Endodermal cell (in vitro differentiated cells): Measurements from ENCODE around the gene NGF. TPM values are rescaled to one million over a fixed set of nuclear protein-coding genes. Genes with fewer than 3 reads are reported as not detected.

Experiments used
- DNase-seq: peaks from one replicate; pipeline ENCODE4 v3.0.0-alpha.2; 2017
- H3K27ac ChIP-seq: 2 replicates; pipeline ENCODE4 v1.5.1; 2013; ENCODE audit warnings: mild to moderate bottlenecking, low read depth, low read length, moderate library complexity
- H3K27me3 ChIP-seq: 2 replicates; pipeline ENCODE4 v1.6.1; 2013; ENCODE audit warnings: mild to moderate bottlenecking, low read length, moderate library complexity; ENCODE audit not compliant: insufficient read depth, control insufficient read depth, poor library complexity, severe bottlenecking
- H3K36me3 ChIP-seq: 2 replicates; pipeline ENCODE4 v1.7.0; 2013; ENCODE audit warnings: mild to moderate bottlenecking, low read length, moderate library complexity; ENCODE audit not compliant: control insufficient read depth, insufficient read depth
- H3K4me1 ChIP-seq: one replicate; pipeline ENCODE4 v1.7.0; 2013; ENCODE audit warnings: low read length; ENCODE audit not compliant: control insufficient read depth, insufficient read depth
- H3K4me3 ChIP-seq: 2 replicates; pipeline ENCODE4 v1.5.1; 2013; ENCODE audit warnings: mild to moderate bottlenecking, low read length, moderate library complexity
- H3K9ac ChIP-seq: 2 replicates; pipeline ENCODE4 v1.6.1; 2013; ENCODE audit warnings: mild to moderate bottlenecking, low read length, moderate library complexity; ENCODE audit not compliant: poor library complexity, severe bottlenecking; ENCODE audit errors: extremely low read depth
- H3K9me3 ChIP-seq: 2 replicates; pipeline ENCODE4 v1.6.1; 2013; ENCODE audit warnings: mild to moderate bottlenecking, low read length, moderate library complexity; ENCODE audit not compliant: control insufficient read depth
- H3K27ac Mint-ChIP-seq: 2 replicates; pipeline ENCODE4 v1.8.0; 2020; ENCODE audit warnings: mixed read lengths
- H3K27me3 Mint-ChIP-seq: 2 replicates; pipeline ENCODE4 v1.8.0; 2021; ENCODE audit warnings: mild to moderate bottlenecking, mixed read lengths; ENCODE audit not compliant: insufficient read depth
- H3K36me3 Mint-ChIP-seq: 2 replicates; pipeline ENCODE4 v1.8.0; 2020; ENCODE audit warnings: low read depth, mixed read lengths
- H3K4me1 Mint-ChIP-seq: 2 replicates; pipeline ENCODE4 v1.8.0; 2020; ENCODE audit warnings: mixed read lengths
- H3K4me3 Mint-ChIP-seq: 2 replicates; pipeline ENCODE4 v1.8.0; 2020; ENCODE audit warnings: mild to moderate bottlenecking, moderate library complexity, mixed read lengths
- H3K9me3 Mint-ChIP-seq: 2 replicates; pipeline ENCODE4 v1.8.0; 2020; ENCODE audit warnings: mild to moderate bottlenecking, mixed read lengths
- CTCF ChIP-seq: fragments of 200-600 bp; sonication (generic); conservative IDR thresholded peaks from 2 replicates; pipeline ENCODE4 v1.5.0; 2021; ENCODE audit warnings: antibody characterized with exemption, mild to moderate bottlenecking
- WGBS, 2 experiments: methylation state at CpG; one replicate each; pipeline versions ENCODE4 v1.1.5 to v1.1.7; 2013; ENCODE audit warnings: missing lambda C conversion rate in 2 of 2, mixed read lengths in 1 of 2; ENCODE audit not compliant: insufficient coverage in 1 of 2, insufficient read length in 1 of 2; 5-methylcytosine and 5-hydroxymethylcytosine counted together
- total RNA-seq, 2 donors: library from RNA; stranded (reverse); fragmentation: NEBNext Ultra II Directional in 1 of 2; extraction: Animal tissue kit (Norgen Biotek cat#: 25700) in 1 of 2; gene quantifications; 2 replicates in 1 of 2; 3 replicates in 1 of 2; pipeline ENCODE4 v1.2.1, GENCODE V29; 2021

NGF gene
- total RNA-seq, 2 donors from 2014 or later, result 0.26 TPM; not detected in 1

- Mint-ChIP-seq H3K27me3 (peaks cover 1% of the 10 kb centered on the region), H3K36me3 (no peaks in the 10 kb centered on the region), H3K27ac (no peak overlapping the region), H3K4me3 (no peak overlapping the region), H3K9me3 (no peaks in the 10 kb centered on the region), H3K4me1 (peaks cover 13% of the 10 kb centered on the region)
- H3K9ac ChIP-seq, result no peak overlapping the region
- H3K9me3 ChIP-seq, result no peaks in the 10 kb centered on the region
- no peaks in the 10 kb centered on the region for H3K4me1 ChIP-seq
- no peak for DNase-seq
- 91 to 93% methylated on average over 6 of the region's 6 CpGs for WGBS, 2 experiments
- no peaks in the 10 kb centered on the region for H3K36me3 ChIP-seq
- H3K27me3 ChIP-seq, result no peaks in the 10 kb centered on the region
- H3K4me3 ChIP-seq, result no peak overlapping the region
- no peak for TF ChIP-seq CTCF
- H3K27ac ChIP-seq, result no peak overlapping the region
Measured at GRCh38 chr1:115326419-115326818, 11.6 kb downstream of the NGF start.

- peaks cover 4% of the 10 kb centered on the region for H3K27me3 Mint-ChIP-seq
Measured at GRCh38 chr1:115325874-115326273, 12.2 kb downstream of the NGF start.

GRCh38 chr1:115324649-115325420 is 13.2 kb downstream of the NGF start:
- WGBS, 2 experiments, result 91% methylated on average over 7 to 8 of the region's 8 CpGs
- TF ChIP-seq CTCF, result no peak
- Histone ChIP-seq H3K27me3 (no peaks in the 10 kb centered on the region), H3K9ac (no peak overlapping the region), H3K4me3 (no peak overlapping the region), H3K4me1 (no peaks in the 10 kb centered on the region), H3K9me3 (no peaks in the 10 kb centered on the region), H3K36me3 (no peaks in the 10 kb centered on the region), H3K27ac (no peak overlapping the region)
- H3K27ac Mint-ChIP-seq, result no peak overlapping the region
- H3K4me1 Mint-ChIP-seq, result peaks cover 13% of the 10 kb centered on the region
- no peaks in the 10 kb centered on the region for H3K36me3 Mint-ChIP-seq
- peaks cover 5% of the 10 kb centered on the region for H3K27me3 Mint-ChIP-seq
- DNase-seq, result no peak
- no peaks in the 10 kb centered on the region for H3K9me3 Mint-ChIP-seq
- no peak overlapping the region for H3K4me3 Mint-ChIP-seq

More at GRCh38 chr1:115325874-115326273, 12.2 kb downstream of the NGF start:
- H3K4me3 ChIP-seq, result no peak overlapping the region
- no peaks in the 10 kb centered on the region for H3K4me1 ChIP-seq
- no peak for DNase-seq
- H3K36me3 ChIP-seq, result no peaks in the 10 kb centered on the region
- peaks cover 13% of the 10 kb centered on the region for H3K4me1 Mint-ChIP-seq
- no peaks in the 10 kb centered on the region for H3K36me3 Mint-ChIP-seq
- no peak overlapping the region for H3K9ac ChIP-seq
- H3K4me3 Mint-ChIP-seq, result no peak overlapping the region
- no peaks in the 10 kb centered on the region for H3K9me3 Mint-ChIP-seq
- H3K27ac ChIP-seq, result no peak overlapping the region
- WGBS, 2 experiments, result 92 to 100% methylated on average over 4 to 5 of the region's 5 CpGs
- TF ChIP-seq CTCF, result no peak
- no peak overlapping the region for H3K27ac Mint-ChIP-seq
- H3K27me3 ChIP-seq, result no peaks in the 10 kb centered on the region
- no peaks in the 10 kb centered on the region for H3K9me3 ChIP-seq
